GM12891 (cell line): ENCODE data around the gene HCN4.

Source experiments
- POLR2A ChIP-seq: IDR thresholded peaks from 2 replicates; pipeline ENCODE4 v1.6.1; 2011; ENCODE audit warnings: low read depth, low read length, control low read depth
- POLR2AphosphoS5 ChIP-seq: IDR thresholded peaks from 2 replicates; pipeline ENCODE4 v1.6.1; 2011; ENCODE audit warnings: low read depth, low read length, control low read depth
- POU2F2 ChIP-seq: IDR thresholded peaks from 2 replicates; pipeline ENCODE4 v1.6.1; 2011; ENCODE audit warnings: low read depth, mild to moderate bottlenecking, control low read depth, low read length, moderate library complexity
- SPI1 ChIP-seq: IDR thresholded peaks from 2 replicates; pipeline ENCODE4 v1.6.1; 2011; ENCODE audit warnings: low read depth, low read length, control low read depth
- TAF1 ChIP-seq: IDR thresholded peaks from 2 replicates; pipeline ENCODE4 v1.6.1; 2011; ENCODE audit warnings: low read depth, low read length, control low read depth

GRCh38 chr15:73318463-73319351 is 50.1 kb downstream of the HCN4 start:
- TF ChIP-seq TAF1 (no peak), SPI1 (no peak), POLR2A (no peak), POU2F2 (no peak), POLR2AphosphoS5 (no peak)
